ENCODE measurements around the gene C1QL2. TPM values are rescaled to one million over a fixed set of nuclear protein-coding genes. Genes with fewer than 3 reads are reported as not detected.

The C1QL2 gene
- polyA plus RNA-seq, 3 donors: not detected

DNA sequence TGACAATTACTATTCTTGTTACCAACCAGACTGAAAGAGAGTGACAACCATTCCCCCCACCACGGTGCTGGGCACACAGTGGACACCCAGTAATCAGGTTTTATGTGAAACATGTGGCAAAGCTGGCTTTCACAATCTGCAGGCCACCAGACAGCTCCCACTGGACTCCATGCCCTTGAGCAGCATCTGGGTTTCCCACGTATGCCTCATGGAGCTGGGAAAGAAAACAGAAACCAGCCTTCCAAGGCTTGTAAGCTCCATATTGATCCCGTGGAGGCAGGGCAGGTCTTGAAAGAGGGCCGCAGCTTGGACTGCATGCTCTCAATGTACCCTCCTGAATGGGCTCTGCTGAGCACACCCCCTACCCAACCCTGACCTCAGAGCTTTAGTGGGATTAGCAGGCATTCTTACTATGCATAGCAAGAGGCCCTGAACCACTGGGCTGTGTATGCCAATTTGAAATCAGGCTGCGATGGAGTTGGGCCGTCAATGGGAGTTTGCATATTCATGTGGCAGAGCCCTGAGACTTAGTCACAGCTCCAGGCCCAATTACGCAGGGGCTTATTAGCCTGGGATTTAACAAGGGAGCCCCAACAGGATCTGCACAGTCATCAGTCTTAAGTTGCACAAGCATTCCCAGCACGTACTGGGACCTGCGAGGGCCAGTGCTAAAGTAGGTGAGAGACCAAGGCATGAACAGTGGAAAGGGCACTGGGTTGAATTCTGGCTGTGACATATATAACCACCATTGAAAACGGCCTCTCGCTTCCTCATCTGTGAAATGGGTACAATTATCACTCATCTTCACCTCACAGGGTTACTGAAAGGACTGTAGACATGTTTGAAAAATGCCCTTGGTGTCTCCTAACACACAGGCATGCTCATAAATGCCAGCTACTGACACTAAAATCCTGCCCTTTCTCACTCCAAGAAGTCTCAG lies 10.5 kb downstream of the C1QL2 start:
- DNase-seq (ENCODE audit: low read depth in 3 of 3, low spot score in 2 of 3): no peak

DNA sequence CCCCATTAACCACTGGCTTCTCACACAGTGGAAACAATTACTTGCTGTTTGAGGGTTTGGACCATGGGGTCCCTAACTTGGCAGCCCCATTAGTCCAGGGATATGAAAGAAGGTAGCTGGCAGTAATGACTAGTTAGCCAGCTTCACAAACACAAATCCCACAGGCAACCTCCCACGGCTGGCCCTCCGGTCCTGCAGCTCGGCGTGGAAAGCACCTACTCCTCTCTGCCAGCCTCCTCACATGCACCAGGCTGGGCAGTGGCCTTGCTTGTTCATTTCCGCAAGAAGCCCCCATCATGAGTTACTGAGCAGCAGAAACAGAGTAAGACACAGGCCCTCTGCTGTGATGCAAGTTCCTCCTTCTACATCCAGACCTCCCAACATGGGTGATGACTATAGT lies 13.7 kb downstream of the C1QL2 start:
- DNase-seq (ENCODE audit: low read depth in 3 of 3, low spot score in 2 of 3): no peak

DNA sequence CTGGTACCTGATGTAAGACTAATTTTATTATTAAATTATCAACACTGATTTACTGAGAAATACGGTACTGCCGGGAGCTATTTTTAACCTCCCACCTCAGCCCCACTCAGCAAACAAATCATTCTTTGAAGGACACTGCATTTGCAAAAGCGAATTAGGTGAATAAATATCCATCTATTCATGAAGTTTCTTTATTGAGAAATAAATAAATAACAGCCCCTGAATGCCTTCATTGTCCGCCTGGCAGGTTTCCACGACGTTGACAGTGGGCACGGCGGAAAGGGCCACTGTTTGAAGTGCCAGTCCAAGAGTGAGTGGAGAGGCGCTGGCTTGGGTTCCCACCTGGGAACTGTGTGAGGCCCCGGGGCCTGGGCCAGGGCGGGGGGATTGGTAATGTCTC lies 15.7 kb downstream of the C1QL2 start:
- DNase-seq (ENCODE audit: low read depth in 3 of 3, low spot score in 2 of 3): no peak

GRCh38 chr2:119137502-119137901 lies 21.0 kb downstream of the C1QL2 start:
- DNase-seq (ENCODE audit: low read depth in 3 of 3, low spot score in 2 of 3): no peak

- no peak for DNase-seq (ENCODE audit: low read depth in 3 of 3, low spot score in 2 of 3)
Measured at GRCh38 chr2:119136872-119137271, 21.7 kb downstream of the C1QL2 start.

DNA sequence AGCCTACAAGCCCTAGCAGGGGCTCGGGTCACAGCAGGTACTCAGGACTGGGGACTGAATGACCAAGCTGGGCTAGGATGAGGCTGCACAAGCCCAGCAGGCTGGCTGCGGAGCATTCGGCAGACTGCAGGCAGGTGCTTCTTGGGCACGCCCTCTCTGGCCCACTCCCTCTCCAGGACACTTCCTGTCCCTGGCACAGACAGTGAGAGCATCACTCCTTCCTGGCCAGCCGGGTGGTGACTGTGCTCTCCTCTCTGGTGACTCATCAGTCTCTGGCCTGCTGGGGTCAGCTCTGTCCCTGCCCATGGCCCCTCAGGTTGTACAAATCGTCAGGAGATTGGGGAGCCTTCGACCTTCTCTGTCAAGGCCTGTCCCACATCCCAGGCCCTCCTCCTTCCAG lies 22.5 kb downstream of the C1QL2 start:
- no peak for DNase-seq (ENCODE audit: low read depth in 3 of 3, low spot score in 2 of 3)

DNA sequence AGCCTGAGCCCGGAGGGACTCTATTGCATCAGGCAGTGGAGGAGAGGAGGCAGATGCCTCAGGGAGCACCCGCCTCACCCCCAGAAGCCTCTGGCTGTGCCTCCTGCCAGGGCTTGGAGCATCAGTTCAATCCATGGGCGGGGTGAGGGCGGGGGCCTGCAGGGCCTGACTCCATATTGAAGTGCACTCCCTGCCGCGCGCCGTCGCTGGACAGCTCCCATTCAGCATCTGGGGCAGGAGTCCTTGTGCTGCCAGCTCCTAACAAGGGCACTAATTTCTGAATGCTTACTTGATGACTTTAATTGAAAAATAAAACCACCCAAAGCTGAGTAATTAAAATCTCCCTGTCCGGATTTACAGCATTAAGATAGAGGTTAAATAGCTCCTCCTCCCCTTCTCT lies 23.8 kb downstream of the C1QL2 start:
- no peak for DNase-seq (ENCODE audit: low read depth in 3 of 3, low spot score in 2 of 3)

- DNase-seq (ENCODE audit: low read depth in 3 of 3, low spot score in 2 of 3): no peak
Measured at GRCh38 chr2:119126650-119127049, 31.9 kb downstream of the C1QL2 start.

DNA sequence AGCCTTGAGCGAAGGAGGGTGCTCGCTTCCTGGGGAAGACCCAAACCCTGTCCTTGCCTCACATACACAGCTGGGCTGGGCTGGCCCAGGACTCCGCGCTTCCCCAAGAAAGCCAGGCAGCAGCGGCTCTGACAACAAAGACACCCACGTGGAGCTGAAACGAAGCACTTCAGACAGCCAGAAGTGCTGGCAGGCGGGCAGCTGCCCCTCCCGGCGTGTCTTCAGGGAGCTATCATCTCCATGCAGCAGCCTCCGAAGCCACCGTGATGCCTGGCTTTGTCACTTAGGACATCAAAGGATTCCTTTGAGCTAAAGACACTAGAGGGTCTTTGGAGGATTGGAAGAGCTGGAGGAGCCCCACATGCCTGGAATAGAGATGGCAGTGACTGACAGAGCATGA lies 35.2 kb downstream of the C1QL2 start:
- no peak for DNase-seq (ENCODE audit: low read depth in 3 of 3, low spot score in 2 of 3)

DNA sequence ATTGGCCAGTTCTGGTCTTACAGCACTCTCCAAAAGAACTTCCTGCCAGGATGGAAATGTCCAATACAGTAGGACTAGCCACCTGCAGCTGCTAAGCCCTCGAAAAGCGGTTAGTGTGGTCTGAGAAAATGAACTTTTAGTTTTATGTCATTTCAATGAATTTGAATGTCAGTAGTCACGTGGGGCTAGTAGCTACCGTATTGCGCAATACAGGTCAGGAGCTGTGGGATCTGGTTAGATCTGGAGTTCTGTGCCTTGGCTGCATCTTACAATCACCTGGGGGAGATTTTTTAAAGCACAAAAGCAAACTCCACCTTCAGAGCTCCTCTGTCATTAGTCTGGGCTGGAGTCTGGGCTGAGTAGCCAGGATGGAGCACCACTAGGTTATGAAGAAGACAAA lies 35.9 kb downstream of the C1QL2 start:
- no peak for DNase-seq (ENCODE audit: low read depth in 3 of 3, low spot score in 2 of 3)

GRCh38 chr2:119119999-119120756 lies 38.4 kb downstream of the C1QL2 start:
- DNase-seq (ENCODE audit: low read depth in 3 of 3, low spot score in 2 of 3): no peak

DNA sequence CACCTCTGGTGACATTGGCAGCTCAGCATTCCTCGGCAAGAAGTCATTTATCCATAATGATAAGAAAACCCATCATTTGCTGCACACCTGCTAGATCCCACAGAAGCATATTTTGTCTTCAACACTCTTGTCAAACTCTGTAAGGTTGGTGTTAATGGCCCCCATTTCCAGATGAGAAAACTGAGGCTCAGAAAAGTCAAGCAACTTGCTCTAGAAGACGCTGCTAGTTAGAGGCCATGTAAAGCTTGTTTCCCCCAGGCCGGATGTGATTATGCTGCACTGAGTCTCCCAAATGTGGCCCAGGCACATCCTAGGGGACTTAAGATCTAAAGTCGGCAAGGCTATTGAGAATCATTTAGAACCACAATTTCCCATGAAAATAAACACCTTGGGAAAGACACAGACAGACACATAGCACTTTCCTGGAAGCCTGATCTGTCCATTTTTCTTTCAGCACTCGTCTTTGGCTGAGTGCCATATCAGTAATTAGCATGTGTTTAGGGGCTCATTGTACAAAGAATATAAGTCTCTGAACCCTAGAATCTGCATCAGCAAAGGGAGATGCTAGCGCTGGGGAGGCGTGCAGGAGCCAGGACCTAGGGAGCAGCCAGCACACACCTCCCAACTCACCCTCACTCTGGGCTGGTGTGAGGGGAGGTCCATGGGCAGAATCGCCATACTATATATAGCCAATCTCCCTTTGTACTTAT lies 39.3 kb downstream of the C1QL2 start:
- no peak for DNase-seq (ENCODE audit: low read depth in 3 of 3, low spot score in 2 of 3)

DNA sequence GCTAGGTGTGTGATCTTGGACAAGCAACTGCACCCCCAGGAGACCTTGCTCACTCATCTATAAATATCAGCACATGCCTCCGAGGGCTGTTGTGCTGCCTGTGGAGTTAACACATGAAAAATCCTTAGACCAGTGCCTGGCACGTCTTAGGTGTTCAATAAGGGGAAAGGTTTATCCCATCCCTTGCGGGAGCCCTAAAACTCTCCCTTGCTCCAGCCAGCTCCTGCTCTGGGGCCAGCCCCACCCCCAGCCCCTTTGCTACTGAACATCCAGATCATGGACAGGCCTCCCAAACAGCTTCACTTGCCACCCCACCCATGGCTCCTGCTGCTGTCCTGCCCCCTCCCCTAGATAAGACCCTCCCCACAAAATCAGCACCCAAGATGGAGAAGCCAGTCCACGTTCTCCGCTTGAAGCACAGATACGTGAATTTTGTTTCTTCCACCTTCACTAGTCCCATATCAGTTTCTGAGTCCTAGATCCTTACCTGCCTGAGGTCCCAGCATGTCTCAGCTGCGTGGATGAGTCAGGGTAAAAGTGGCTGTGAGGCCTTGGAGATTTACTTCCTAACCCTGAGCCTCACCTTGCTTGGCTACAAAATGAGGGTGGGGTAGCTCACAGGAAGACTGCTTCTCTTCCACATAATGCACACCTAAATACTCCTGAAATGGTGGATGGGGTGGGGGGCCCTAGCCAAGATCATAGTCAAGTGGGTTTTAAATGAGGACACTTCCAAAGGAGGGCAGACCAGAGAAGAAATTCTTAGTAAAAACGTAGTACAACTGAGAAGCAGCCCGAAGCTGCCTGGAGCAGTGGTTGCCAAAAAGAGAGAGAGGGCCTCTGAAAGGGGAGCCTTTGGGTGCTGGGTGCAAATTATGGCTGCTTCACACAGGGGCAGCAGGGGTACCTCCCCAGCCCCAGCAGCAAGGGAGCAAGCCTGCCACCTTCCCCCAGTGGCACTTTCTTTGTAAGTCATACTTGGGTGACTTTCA lies 40.4 kb downstream of the C1QL2 start:
- no peak for DNase-seq (ENCODE audit: low read depth in 3 of 3, low spot score in 2 of 3)

DNA sequence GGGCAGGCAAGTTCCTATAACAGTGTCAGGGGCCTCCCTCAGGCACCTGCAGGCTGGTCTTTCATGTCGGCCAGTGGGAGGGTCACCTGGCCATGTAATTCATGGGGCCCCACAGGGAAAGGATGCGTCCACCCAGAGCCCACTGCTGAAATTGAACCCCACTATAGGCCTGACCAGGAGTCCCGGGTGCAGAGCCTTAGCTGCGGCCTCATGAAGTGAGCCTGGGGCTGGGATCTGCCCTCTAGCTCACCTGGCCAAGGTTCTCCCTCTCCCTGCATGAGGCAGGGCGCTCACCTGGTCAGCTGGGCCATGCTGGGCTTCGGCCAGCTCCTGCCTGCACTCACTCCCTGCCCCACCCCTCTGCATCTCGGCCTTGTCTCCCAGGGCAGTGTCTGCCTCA lies 41.1 kb downstream of the C1QL2 start:
- no peak for DNase-seq (ENCODE audit: low read depth in 3 of 3, low spot score in 2 of 3)

- no peak for DNase-seq (ENCODE audit: low read depth in 3 of 3, low spot score in 2 of 3)
Measured at GRCh38 chr2:119116411-119117295, 41.9 kb downstream of the C1QL2 start.

DNA sequence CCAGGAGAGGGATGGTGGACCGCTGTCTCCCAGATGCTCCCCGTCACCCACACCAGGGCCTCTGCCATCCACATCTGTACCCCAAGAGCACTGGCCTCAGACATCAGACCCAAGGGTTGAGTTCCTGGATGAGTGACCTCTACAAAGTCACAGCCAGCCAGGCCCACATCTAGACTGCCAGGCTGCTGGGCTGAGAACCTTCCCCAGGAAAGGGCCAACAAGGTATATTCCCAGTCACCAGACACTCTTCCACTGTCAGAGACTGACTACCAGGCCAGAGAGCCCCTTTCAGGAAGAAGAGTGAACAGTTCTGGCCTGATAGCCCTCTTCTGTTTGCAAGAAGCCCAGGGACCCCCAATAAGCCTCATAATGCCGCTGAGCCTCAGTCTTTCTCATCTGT lies 44.3 kb downstream of the C1QL2 start:
- DNase-seq (ENCODE audit: low read depth in 3 of 3, low spot score in 2 of 3): no peak

DNA sequence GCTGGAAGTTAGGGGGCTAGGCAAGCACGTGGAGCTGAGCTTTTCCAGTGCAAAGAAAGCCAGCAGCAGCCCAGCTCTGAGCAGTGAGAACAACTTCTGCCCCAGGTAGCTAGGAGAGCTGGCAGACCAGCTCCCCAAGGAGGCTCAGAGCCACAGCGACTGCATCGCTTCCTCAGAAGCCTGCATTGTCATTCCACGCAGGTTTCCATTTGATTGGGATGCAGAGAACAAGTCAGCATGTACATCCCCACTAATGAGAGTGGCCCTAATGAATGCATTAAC lies 45.1 kb downstream of the C1QL2 start:
- DNase-seq (ENCODE audit: low read depth in 3 of 3, low spot score in 2 of 3): no peak

- no peak for DNase-seq (ENCODE audit: low read depth in 3 of 3, low spot score in 2 of 3)
Measured at GRCh38 chr2:119112770-119113488, 45.6 kb downstream of the C1QL2 start.

DNA sequence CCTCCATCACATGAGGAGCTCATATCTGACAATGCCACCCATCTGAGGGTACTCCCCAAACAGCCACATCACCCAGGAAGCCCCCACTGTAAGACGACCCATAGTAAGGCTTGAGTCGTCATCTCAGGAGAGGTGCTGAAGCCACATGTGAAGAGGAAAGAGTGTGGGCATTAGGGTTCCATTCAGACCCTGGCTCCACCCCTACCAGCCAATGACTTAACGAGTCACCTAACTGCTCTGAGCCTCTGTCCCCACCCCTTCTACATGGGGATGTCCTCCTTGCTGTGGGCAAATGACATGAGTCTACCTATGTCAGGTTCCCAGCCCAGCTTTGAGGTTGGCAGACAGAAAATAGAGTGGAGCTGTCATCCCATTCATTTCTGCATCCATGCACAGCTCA lies 46.3 kb downstream of the C1QL2 start:
- no peak for DNase-seq (ENCODE audit: low read depth in 3 of 3, low spot score in 2 of 3)
